Measurements from ENCODE around the gene CGAS.
"Not testable (repeated sequence)": the region's sequence is repeated elsewhere in the genome, so short reads cannot be mapped to it uniquely, and the experiment has no call there.

Gene CGAS

DNA sequence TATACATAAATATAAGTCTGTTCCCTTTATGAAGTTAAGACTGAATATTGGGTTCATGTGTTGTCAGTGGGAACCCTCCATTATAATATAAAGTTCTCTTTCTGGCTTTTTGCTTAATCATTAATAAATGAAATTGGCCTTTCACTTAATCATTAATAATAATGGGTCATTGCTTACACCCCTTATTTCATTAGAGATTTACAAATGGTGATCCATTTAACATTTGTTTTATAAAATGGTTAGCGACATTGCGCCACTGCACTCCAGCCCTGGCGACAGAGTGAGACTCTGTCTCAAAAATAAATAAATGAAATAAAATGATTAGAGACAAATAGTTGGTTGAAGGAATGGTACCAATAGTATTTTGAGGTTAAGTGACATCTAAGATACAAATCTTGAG lies 39.0 kb downstream of the CGAS start:
- TF ChIP-seq, protein P1, sequence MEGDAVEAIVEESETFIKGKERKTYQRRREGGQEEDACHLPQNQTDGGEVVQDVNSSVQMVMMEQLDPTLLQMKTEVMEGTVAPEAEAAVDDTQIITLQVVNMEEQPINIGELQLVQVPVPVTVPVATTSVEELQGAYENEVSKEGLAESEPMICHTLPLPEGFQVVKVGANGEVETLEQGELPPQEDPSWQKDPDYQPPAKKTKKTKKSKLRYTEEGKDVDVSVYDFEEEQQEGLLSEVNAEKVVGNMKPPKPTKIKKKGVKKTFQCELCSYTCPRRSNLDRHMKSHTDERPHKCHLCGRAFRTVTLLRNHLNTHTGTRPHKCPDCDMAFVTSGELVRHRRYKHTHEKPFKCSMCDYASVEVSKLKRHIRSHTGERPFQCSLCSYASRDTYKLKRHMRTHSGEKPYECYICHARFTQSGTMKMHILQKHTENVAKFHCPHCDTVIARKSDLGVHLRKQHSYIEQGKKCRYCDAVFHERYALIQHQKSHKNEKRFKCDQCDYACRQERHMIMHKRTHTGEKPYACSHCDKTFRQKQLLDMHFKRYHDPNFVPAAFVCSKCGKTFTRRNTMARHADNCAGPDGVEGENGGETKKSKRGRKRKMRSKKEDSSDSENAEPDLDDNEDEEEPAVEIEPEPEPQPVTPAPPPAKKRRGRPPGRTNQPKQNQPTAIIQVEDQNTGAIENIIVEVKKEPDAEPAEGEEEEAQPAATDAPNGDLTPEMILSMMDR (conservative IDR thresholded peaks at IDR 0.05; ENCODE audit: low read depth), result no peak
- no peak overlapping the region for H3K27ac ChIP-seq
- DNase-seq (ENCODE audit: low spot score), result no peak
- CTCF ChIA-PET, result no interaction called here
- POLR2A ChIA-PET (ENCODE audit: low non-redundant PET), result no interaction called here

- DNase-seq (ENCODE audit: low spot score), result no peak
- ChIA-PET CTCF (no interaction called here), POLR2A (ENCODE audit: low non-redundant PET) (no interaction called here)
- TF ChIP-seq, protein P1 (conservative IDR thresholded peaks at IDR 0.05; ENCODE audit: low read depth), result no peak
- H3K27ac ChIP-seq, result no peak overlapping the region
These were observed 42.7 kb downstream of the CGAS start for GRCh38 chr6:73409395-73409794.

DNA sequence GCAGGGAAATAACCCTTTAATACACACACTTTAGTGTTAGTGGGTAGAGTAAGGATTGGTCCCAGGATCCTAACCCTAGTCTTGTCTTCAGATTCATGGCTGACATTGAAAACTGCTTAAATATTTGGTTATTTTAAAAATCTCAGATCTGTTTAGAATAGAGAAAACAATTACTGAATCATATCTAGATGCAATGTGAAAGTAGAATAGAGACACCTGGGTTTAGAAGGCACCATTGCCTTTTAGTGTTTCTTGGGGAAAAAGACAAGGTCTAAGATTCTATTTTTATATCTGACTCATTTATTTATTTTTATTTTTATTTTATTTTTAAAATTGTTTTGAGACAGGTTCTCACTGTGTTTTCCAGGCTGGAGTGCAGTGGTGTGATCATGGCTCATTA lies 51.4 kb downstream of the CGAS start:
- no peak overlapping the region for H3K27ac ChIP-seq
- ChIA-PET CTCF (no interaction called here), POLR2A (ENCODE audit: low non-redundant PET) (no interaction called here)
- no peak for DNase-seq (ENCODE audit: low spot score)
- TF ChIP-seq, protein P1 (conservative IDR thresholded peaks at IDR 0.05; ENCODE audit: low read depth), result no peak

GRCh38 chr6:73395875-73396274 lies 56.2 kb downstream of the CGAS start:
- TF ChIP-seq, protein P1 (conservative IDR thresholded peaks at IDR 0.05; ENCODE audit: low read depth), result no peak
- ChIA-PET CTCF (no interaction called here), POLR2A (ENCODE audit: low non-redundant PET) (no interaction called here)
- DNase-seq (ENCODE audit: low spot score), result no peak
- H3K27ac ChIP-seq, result no peak overlapping the region

DNA sequence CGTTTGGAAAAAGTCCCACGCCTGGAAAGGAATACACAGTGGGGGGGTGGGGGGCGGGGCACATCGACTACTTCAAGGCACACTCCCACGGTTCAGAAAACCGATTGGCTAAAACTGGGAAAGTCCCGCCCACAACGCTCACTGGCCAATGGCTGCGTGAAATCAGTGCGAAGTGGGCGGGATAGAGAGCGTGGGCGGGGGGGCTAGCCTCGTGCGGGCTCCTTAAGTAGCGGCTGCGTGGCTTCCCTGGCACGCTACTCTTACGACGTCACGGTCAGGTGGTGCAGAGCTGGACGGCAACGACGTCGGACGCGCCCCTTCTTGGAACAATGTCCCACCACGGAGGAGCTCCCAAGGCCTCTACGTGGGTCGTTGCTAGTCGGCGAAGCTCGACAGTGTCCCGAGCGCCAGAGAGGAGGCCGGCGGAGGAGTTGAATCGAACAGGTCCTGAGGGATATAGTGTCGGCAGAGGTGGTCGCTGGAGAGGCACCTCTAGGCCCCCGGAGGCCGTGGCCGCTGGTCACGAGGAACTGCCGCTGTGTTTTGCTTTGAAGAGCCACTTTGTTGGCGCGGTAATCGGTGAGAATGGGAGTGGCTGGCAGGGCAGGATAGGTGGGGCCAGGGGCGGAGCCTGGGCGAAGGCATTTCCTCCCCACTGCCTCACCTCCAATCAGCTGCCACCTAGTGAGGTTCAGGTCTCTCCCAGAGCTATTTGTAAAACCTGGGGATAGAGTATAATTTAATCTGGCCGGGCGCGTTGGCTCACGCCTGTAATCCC lies 57.3 kb downstream of the CGAS start, which contains the start of gene DDX43:
Gene DDX43, plus strand, starts transcription at position 252 of the 778 bp plus-strand sequence. Its CDS starts 78 bp downstream, at position 330.
- ChIA-PET POLR2A (ENCODE audit: low non-redundant PET) (interaction anchor here (0.6 to 0.8 kb wide), 3 partner anchors 16 to 67 kb away, joined by 3 to 4 read pairs (median 4); no protein-coding TSS in a partner anchor), CTCF (no interaction called here)
- H3K27ac ChIP-seq, result peak within 1 kb of the TSS; percentile 86
- TF ChIP-seq, protein P1 (conservative IDR thresholded peaks at IDR 0.05; ENCODE audit: low read depth), result no peak
- DNase-seq (ENCODE audit: low spot score), result peak; percentile 88

DNA sequence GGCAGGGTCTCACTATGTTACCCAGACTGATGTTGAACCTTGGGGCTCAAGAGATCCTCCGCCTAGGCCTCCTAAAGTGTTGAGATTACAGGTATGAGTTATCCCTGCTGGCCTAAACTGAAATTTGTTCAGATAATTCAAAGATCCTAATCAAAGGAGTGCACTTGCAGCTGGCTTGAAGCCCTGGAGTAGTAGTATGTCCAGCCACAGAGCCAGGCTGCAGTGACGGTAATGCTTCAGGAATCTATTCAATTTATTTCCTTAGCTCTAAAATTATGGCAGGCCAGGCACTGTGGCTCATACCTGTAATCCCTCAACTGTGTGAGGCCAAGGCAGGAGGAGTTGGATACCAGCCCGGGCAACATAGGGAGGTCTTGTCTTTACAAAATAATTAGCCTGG lies 58.8 kb downstream of the CGAS start:
- ChIA-PET CTCF (no interaction called here), POLR2A (ENCODE audit: low non-redundant PET) (no interaction called here)
- no peak for DNase-seq (ENCODE audit: low spot score)

GRCh38 chr6:73392188-73392587 lies 59.9 kb downstream of the CGAS start:
- CTCF ChIA-PET; DNase-seq (ENCODE audit: low spot score); POLR2A ChIA-PET (ENCODE audit: low non-redundant PET); H3K27ac ChIP-seq: not testable (repeated sequence)

More for the DNA sequence above, 58.8 kb downstream of the CGAS start:
- peak overlapping the region; percentile 20; the same call in 1 of the 2 replicates for H3K27ac ChIP-seq
- TF ChIP-seq, protein P1 (conservative IDR thresholded peaks at IDR 0.05; ENCODE audit: low read depth), result no peak

Data from RWPE1 (cell line).